ENCODE results near the gene PBX1.

Gene PBX1

DNA sequence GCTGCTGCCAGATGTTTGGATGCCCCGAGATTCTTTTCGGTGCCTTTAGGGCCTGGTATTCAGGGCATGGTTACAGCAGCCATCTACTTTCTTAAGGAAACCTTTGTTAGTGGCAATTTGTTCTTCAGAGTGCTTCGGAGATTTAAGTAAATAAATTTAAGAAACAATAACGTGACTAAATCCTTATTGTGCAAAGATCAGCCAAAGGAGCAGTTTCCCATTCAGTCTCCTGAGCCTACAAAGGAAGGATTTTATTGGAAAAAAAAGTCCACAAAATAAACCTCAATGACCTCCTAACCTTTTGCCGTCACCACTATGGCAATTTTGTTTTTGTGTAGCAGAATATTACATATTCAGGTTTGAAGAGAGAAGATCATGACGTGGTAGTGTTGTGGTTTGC, 231.1 kb downstream of the PBX1 start:
- no peak for DNase-seq

DNA sequence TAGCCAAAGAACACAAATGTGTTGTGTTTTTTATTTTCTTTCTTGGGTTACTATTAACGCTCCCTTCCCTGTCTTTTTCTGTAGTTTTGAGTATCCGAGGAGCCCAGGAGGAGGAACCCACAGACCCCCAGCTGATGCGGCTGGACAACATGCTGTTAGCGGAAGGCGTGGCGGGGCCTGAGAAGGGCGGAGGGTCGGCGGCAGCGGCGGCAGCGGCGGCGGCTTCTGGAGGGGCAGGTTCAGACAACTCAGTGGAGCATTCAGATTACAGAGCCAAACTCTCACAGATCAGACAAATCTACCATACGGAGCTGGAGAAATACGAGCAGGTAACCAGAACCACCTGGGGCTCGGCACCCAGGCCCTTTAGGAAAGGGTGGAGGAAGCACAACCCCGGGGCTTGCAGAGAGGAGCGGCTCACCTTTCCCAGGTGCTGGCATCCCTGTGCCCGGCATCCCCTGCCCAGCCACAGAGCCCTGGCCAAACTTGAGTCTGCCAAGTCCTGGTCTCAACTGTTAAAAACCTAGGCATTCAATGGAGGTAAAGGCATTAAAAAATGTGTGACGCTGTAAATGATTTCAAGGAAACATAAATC, 233.5 kb downstream of the PBX1 start:
- no peak for DNase-seq

- no peak for DNase-seq
These were observed 235.4 kb downstream of the PBX1 start for GRCh38 chr1:164794356-164794755.

DNA sequence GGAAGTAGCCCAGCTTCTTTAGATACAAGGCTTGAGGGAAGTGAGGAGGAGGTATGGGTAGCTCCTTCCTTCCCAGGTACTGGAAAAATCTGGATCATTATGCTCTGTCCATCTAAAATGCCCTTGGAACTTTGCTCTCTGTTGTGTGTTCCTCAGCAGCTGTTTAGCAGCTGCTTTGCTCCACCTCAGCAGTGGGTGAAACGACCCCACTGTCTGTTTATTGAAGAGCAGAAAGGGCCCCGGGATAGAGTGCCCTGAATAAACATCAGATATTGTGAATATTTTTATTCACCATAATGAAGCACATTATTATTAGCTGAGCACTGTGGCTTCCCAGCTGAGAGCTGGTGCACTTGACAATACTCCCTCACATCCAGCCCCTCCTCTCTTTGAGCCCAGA, 237.9 kb downstream of the PBX1 start:
- DNase-seq: no peak

DNA sequence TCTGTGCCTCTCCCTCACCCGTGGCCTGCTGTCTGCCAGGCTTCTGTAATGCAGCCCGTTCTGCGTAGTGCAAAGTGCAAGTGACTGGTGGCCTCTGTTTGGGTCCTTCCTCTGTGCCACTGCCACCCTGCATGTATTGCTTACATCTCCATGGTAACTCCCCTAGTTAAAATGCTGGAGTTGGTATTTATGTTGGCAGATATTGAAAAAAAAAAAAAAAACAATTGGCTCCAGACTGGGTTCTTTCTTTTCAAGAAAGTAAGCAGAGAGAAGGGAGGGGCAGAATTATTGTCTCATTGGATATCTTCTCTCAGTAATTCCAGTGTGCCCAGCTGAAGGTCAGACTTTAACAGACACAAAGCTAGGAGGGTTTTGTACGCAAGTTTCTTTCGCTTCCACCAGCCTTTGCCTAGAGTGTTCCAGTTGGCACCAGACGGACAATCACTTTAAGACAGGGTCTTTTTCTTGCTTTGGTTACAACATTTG, 242.3 kb downstream of the PBX1 start:
- no peak for DNase-seq

DNA sequence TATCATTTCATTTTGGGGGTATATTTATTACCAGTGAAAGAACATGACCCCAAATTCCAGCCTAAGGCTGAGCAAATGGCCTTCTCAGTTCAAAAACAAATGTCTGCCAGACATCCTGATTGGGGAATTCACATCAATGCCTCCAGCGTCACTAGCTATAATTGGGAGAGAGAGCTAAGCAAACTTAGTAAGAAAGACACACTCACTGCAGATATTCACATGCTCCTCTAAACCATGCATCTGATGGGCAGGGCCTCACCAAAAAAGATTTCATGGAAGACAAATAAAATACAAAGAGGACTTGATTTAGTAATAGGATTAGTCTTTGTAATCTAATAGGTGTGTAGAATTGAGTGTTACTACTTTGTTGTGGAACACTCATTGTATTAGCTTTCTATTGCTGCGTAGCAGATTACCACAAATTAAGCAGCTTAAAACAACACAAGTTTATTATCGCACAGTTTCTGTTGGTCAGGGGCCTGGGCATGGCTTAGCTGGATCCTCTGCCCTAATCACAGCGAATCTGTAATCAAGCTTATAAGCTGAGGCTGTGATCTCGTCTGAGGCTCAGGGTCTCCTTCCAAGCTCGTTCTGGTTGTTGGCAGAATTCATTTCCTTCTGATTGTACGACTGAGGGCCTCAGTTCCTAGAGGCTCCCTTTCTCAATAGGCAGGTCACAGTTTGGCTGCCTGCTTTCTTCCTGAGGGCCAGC, 243.0 kb downstream of the PBX1 start:
- DNase-seq: no peak

DNA sequence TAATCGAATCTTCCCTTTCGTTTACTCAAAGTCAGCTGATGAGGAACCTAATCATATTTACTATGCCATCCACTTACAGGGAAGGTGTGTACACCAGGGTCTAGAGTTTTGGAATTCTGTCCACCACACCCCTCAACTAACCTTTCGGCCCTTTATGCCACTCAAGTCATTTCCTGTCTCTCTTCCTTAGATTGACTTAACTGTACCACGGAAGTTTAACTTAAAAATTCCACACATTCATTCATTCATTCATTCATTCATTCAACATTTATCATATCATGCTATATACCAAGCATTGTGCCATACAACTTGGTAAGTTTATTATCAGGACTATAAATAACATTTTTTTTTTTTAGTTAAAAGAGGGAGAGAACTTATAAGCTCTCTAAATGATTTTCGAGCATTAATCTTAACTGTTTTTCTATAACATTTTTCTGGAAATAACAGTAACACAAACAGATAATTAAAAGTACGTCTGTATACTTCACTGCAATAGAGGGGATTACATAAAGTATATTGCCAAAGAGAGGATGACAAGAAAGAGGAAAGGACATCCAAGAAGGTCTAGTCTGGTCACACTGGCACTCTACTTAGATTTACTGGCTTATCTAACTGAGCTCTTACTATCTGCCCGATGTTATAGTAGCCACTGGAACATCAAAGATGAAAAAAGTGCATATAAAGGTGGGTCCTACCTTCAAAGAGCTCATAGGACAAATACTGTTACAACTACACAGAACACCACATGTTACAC, 243.7 kb downstream of the PBX1 start:
- no peak for DNase-seq

DNA sequence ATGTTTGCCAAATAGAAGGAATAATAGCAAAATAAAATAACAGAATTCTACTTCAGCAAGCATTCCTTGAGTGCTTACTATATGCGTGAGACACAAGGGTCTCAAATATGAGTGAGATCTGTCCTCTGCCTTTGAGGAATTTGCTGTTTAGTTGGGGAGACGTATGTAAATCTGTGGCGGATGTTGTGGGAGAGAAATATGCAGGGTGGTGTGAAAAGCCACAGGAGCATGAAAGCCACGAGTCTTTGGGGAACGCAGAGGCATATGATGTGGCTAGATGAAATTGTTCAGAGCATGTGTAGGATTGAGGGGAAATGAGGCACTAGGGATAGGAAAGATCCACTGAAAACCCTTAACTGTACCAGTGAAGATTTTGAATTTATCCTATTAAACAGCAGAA, 244.4 kb downstream of the PBX1 start:
- no peak for DNase-seq

DNA sequence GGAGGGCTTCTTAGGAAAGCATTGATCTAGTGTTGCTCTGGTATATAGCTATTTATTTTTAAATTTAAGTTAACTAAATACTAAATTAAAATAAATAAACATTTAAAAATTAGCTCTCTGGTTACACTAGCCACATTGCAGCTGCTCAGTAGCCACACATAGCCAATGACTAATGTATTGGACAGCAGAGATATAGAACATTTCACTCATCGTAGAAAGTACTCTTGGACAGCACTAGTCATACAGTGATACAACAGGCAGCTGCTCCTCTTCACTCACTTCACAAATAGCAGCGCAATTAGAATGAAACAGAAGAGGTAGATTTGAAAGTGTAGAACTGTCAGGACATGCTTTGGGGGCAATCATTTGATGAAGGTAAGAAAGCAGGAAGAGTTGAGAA, 245.4 kb downstream of the PBX1 start:
- DNase-seq: no peak

DNA sequence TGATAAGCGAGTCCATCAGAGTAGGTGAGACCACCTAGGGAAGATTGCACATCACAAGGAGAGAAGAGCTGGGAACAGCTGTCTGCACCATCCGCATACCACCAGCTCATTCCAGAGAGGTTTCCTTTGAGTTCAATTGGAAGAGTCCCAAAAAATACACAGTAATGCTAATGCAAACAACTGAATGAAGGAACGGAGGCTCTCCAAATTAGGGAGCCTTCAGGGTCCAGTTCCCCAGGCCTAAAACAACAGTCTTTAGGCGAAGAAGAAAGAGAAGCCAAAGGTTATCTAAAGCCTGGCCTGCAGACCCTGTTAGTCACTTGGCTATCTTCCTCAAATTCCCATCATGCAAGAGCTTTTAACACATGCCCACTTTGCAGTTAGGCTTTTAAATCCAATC, 246.4 kb downstream of the PBX1 start:
- no peak for DNase-seq

GRCh38 chr1:164806531-164806930, 247.5 kb downstream of the PBX1 start:
- DNase-seq: no peak

DNA sequence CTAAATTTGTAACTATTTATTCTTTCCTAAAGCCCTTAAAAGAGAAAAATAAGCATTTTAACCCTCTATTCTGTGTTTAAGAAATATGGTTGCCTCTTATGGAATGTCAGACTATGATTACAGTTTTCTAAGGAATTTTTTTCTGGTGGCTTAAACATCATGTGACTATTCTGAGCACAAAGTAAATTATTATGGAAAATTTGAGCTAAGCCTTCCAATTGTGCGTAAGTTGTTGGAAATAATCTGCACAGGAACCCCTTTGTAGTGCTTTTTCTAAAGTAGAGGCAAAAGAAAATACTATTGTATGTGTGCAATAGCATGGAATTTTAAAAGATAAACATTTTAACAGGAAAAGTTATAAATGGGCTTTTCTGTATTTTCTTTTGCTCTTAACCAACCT, 254.8 kb downstream of the PBX1 start:
- no peak for DNase-seq

GRCh38 chr1:164821648-164822047, 262.7 kb downstream of the PBX1 start:
- no peak for DNase-seq

GRCh38 chr1:164823486-164824279, 264.7 kb downstream of the PBX1 start:
- no peak for DNase-seq

GRCh38 chr1:164824542-164824941, 265.6 kb downstream of the PBX1 start:
- no peak for DNase-seq

DNA sequence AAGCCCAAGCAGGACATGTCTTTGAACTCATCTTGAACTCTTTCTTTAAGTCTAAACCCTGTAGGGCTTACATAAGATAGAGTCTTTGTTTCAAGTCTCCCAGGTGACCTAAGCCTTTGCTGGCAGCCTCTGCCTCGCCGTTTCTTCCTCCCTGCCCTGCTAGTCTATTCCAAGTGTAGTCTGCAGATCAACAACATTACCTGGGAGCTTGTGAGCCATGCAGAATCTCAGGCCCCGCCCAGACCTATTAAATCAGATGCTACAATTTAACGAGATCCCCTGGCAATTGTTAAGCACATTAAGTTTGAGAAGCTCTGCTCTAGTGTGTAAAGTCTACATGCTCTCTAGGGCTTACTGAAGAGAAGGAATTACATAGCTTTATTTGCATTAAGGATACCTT, 271.6 kb downstream of the PBX1 start:
- DNase-seq: no peak

DNA sequence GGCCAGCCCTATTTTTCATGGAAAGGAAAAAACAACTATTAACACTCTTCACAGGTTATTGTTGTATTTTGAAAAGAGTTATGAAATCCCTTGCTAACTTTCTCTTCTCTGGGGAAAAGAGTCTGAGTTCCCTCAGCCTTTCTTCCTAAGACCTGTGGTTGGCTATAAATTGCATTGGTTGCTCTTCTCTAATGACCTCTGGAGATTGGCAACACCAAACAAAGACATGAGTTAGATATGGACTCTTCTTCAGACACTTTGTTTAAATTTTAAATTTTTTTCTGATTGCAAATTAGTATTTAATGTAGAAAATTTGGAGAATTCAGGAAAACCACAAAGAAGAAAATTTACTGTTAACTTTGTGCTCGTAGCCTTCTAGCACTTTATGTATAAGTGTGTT, 275.7 kb downstream of the PBX1 start:
- no peak for DNase-seq

- no peak for DNase-seq
These were observed 277.6 kb downstream of the PBX1 start for GRCh38 chr1:164836614-164837018.

GRCh38 chr1:164838786-164839185, 279.8 kb downstream of the PBX1 start:
- no peak for DNase-seq

GRCh38 chr1:164840936-164841335, 282.0 kb downstream of the PBX1 start:
- no peak for DNase-seq

GRCh38 chr1:164841702-164842465, 282.9 kb downstream of the PBX1 start:
- no peak for DNase-seq

GRCh38 chr1:164842870-164843269, 283.9 kb downstream of the PBX1 start:
- no peak for DNase-seq
